ENCODE results near the gene NME7.

DNA sequence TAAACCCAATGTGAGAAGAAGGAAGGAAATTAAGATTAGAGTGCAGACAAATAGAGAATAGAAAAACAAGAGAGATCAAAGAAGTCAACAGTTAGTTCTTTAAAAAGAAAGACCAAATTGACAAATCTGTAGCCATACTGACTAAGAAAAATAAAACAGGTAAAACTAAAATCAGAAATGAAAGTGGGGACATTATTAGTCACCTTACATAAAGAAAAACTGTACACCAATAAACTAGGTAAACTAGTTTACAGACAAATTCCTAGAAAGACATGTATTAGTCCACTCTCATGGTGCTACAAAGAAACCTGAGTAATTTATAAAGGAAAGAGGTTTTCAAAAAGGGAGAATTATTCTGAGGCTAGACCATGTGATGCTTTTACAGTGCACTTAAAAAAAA is 22.7 kb upstream of the NME7 start:
- no peak for TF ChIP-seq EZH2phosphoT487 (IDR thresholded peaks at IDR 0.05; ENCODE audit: insufficient read depth, low read depth)
- TF ChIP-seq EZH2 (IDR thresholded peaks at IDR 0.05; ENCODE audit: insufficient read depth, poor library complexity, severe bottlenecking): no peak
